ENCODE measurements around the gene SUMF1.

GRCh38 chr3:4340411-4341335, 126.4 kb downstream of the SUMF1 start:
- TF ChIP-seq POLR2A (IDR thresholded peaks at IDR 0.05) (no peak), CTCF (IDR thresholded peaks at IDR 0.05) (no peak)
